Astrocyte (in vitro differentiated cells and primary cell): ENCODE measurements around the gene POTEJ. TPM values are rescaled to one million over a fixed set of nuclear protein-coding genes. Genes with fewer than 3 reads are reported as not detected.
"Not testable (repeated sequence)": the region's sequence is repeated elsewhere in the genome, so short reads cannot be mapped to it uniquely, and the experiment has no call there.

Experiments
- DNase-seq: peaks from one replicate; pipeline ENCODE4 v3.0.0-alpha.2; 2010; ENCODE audit warnings: low read depth
- FAIRE-seq: peaks from 2 replicates; lab custom pipeline; 2011; peaks lifted over from hg19 to GRCh38; lab: Jason Lieb, UNC
- H2AFZ ChIP-seq: 2 replicates; pipeline ENCODE4 v1.6.0; 2012; ENCODE audit warnings: low read depth, low read length, inconsistent platforms
- H3K27ac ChIP-seq: 2 replicates; pipeline ENCODE4 v1.5.1; 2011; ENCODE audit warnings: low read depth, low read length, inconsistent platforms
- H3K27me3 ChIP-seq: 2 replicates; pipeline ENCODE4 v1.6.0; 2011; ENCODE audit warnings: low read length, inconsistent platforms; ENCODE audit not compliant: insufficient read depth
- H3K36me3 ChIP-seq: 2 replicates; pipeline ENCODE4 v1.5.1; 2011; ENCODE audit warnings: low read length, inconsistent platforms; ENCODE audit not compliant: insufficient read depth
- H3K4me1 ChIP-seq: 2 replicates; pipeline ENCODE4 v1.5.1; 2011; ENCODE audit warnings: low read length, inconsistent platforms; ENCODE audit not compliant: insufficient read depth
- H3K4me2 ChIP-seq: 2 replicates; pipeline ENCODE4 v1.6.0; 2012; ENCODE audit warnings: low read length, inconsistent platforms
- H3K4me3 ChIP-seq: 2 replicates; pipeline ENCODE4 v1.5.1; 2011; ENCODE audit warnings: low read depth, mild to moderate bottlenecking, low read length, inconsistent platforms; ENCODE audit not compliant: insufficient read depth
- H3K79me2 ChIP-seq: 2 replicates; pipeline ENCODE4 v1.6.0; 2012; ENCODE audit warnings: mild to moderate bottlenecking, low read length, inconsistent platforms; ENCODE audit not compliant: insufficient read depth
- H3K9ac ChIP-seq: 2 replicates; pipeline ENCODE4 v1.6.0; 2012; ENCODE audit warnings: mild to moderate bottlenecking, low read length, inconsistent platforms
- H3K9me3 ChIP-seq: 2 replicates; pipeline ENCODE4 v1.5.1; 2012; ENCODE audit warnings: low read depth, mild to moderate bottlenecking, low read length, inconsistent platforms; ENCODE audit not compliant: insufficient read depth
- H4K20me1 ChIP-seq: 2 replicates; pipeline ENCODE4 v1.6.0; 2012; ENCODE audit warnings: low read length, inconsistent platforms; ENCODE audit not compliant: insufficient read depth
- H3K27ac Mint-ChIP-seq: one replicate; pipeline ENCODE4 v1.8.0; 2021; ENCODE audit warnings: mild to moderate bottlenecking, mixed read lengths; ENCODE audit not compliant: unreplicated experiment
- H3K27me3 Mint-ChIP-seq: one replicate; pipeline ENCODE4 v1.8.0; 2021; ENCODE audit warnings: low read depth, mixed read lengths; ENCODE audit not compliant: unreplicated experiment
- H3K36me3 Mint-ChIP-seq: one replicate; pipeline ENCODE4 v1.8.0; 2021; ENCODE audit warnings: low read depth, mixed read lengths; ENCODE audit not compliant: unreplicated experiment
- H3K4me1 Mint-ChIP-seq: one replicate; pipeline ENCODE4 v1.8.0; 2021; ENCODE audit warnings: low read depth, mixed read lengths; ENCODE audit not compliant: unreplicated experiment
- H3K4me3 Mint-ChIP-seq: one replicate; pipeline ENCODE4 v1.8.0; 2021; ENCODE audit warnings: mild to moderate bottlenecking, moderate library complexity, mixed read lengths; ENCODE audit not compliant: unreplicated experiment
- H3K9me3 Mint-ChIP-seq: one replicate; pipeline ENCODE4 v1.8.0; 2021; ENCODE audit warnings: mild to moderate bottlenecking, mixed read lengths; ENCODE audit not compliant: unreplicated experiment
- total RNA-seq: library from RNA; stranded (reverse); gene quantifications from 2 replicates; pipeline ENCODE4 v1.2.1, GENCODE V29; 2021

The POTEJ gene
- total RNA-seq, 1 donor from 2014 or later: not detected

DNA sequence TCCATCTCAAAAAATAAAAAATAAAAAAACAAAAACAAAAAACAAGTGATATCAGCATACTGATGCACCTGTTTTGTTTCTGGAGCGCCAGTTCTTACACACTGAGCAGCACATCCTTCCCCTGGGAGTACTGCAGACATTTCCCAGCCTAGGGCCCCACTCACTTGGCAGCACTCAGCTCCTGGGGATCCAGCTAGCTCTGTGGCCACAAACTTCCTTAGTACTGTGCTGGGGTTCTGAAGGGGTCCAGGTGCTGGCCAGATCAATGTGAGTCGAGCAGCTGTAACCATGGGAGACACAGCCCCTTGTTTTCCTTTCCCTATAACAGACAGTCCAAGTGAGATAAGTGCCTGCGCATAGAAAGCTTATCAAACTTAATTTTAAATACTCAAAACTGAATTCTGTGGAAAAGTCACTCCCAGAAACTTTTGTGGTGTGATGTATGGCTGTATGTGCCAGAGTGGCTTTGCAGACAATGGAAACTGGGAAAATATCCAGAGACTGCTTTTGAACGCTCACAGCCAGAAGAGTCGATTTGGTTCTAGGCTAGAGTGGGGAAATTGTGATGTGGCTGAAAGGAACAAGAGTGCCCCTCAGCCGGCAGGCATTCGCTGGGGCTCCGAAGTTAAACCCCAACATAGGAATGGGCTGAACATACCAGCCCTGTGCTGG lies 20.9 kb upstream of the POTEJ start:
- not testable (repeated sequence) for DNase-seq, H2AFZ ChIP-seq, H3K4me3 ChIP-seq, H3K36me3 ChIP-seq, H3K27me3 Mint-ChIP-seq, H3K4me1 Mint-ChIP-seq, H3K9ac ChIP-seq, H4K20me1 ChIP-seq, H3K27ac Mint-ChIP-seq, H3K27ac ChIP-seq, H3K4me2 ChIP-seq, H3K4me1 ChIP-seq, H3K36me3 Mint-ChIP-seq, H3K79me2 ChIP-seq, H3K27me3 ChIP-seq, H3K4me3 Mint-ChIP-seq, H3K9me3 ChIP-seq, H3K9me3 Mint-ChIP-seq, FAIRE-seq

DNA sequence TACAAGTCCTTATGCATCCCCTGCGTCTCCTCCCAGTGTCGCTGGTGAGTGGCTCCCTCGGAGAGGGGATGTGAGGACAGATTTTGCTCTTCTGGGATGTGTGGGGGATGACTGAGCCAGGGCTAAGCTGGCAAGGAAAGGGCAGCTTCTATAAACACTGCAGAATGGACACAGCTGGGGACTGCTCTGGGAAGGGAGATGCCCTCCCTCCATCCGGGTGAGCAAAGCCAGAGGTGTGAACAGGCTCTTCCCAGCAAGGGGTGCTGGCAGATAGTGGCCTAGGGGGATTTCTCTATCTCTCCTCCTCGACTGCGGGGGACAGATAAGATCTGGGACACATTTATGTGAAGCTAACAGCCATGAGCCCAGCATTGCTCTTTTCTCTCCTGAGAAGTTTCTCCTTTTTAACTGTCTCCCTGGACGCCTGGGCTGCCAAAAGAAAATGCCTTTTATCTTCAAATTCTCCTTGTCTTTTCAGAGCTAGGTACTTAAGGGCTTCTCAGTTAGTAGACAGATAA lies 20.3 kb upstream of the POTEJ start:
- not testable (repeated sequence) for H3K36me3 ChIP-seq, H3K4me1 ChIP-seq, H3K4me1 Mint-ChIP-seq, DNase-seq, H3K27me3 ChIP-seq, H3K27ac Mint-ChIP-seq, H3K36me3 Mint-ChIP-seq, H3K9me3 Mint-ChIP-seq, H3K27ac ChIP-seq, H3K4me2 ChIP-seq, H3K79me2 ChIP-seq, H3K4me3 ChIP-seq, H3K27me3 Mint-ChIP-seq, H3K9ac ChIP-seq, H3K9me3 ChIP-seq, H3K4me3 Mint-ChIP-seq, H2AFZ ChIP-seq, FAIRE-seq, H4K20me1 ChIP-seq

DNA sequence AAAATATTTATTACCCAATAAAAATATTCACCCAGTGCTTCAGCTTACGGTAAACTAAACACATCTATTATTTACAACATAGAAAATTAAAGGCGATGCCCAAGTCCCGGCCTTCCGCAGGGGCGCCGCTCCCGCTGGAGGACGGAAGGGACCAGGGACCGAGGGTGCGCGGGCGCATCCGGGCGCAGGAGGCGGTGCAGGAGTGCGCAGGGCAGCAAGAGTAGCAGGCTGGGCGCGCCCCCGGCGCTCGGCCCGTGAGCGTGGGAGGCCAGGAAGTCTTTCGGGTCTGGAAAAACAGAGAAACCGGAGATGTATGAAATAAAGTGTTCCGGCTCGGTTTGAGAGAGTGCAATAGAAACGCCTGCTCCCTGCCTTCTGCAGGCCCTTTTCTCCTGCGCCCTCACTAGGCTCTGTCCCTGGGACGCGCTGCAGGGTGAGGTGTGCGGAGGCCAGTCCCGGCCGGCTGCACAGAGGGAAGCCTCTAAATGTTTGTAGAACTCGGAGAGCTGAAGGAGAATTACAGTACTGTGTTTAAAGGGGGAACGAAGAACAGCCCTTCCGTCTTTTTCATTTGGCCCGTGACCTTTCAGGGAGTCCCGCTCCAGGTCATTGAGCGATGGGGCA lies 18.3 kb upstream of the POTEJ start:
- H3K9me3 ChIP-seq, H4K20me1 ChIP-seq, H3K27ac Mint-ChIP-seq, H3K27ac ChIP-seq, H3K36me3 ChIP-seq, H3K36me3 Mint-ChIP-seq, H3K9ac ChIP-seq, H2AFZ ChIP-seq, H3K4me1 Mint-ChIP-seq, FAIRE-seq, H3K4me3 Mint-ChIP-seq, H3K4me1 ChIP-seq, H3K4me3 ChIP-seq, H3K27me3 ChIP-seq, DNase-seq, H3K27me3 Mint-ChIP-seq, H3K4me2 ChIP-seq, H3K9me3 Mint-ChIP-seq, H3K79me2 ChIP-seq: not testable (repeated sequence)

DNA sequence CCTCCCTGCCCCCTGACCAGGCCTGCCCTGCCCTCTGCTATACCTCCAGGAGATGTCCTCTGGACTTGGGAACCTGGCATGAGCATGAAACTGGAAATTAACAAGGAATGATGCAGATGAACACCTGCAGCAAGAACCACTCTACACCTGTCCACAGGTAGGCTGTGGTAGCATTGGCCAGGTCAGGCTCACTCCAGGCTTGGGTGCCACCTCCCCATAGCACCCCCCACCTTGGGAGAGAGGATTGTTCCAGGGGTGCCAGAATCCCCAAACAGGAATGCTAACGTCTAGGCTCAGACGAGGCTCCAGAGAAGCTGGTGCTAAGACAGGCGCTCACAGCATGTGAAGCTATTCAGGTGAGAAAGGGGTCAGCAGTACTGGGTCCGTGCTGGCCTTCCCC lies 17.2 kb upstream of the POTEJ start:
- not testable (repeated sequence) for H3K4me2 ChIP-seq, H3K4me3 ChIP-seq, H2AFZ ChIP-seq, H4K20me1 ChIP-seq, H3K9me3 Mint-ChIP-seq, H3K4me1 Mint-ChIP-seq, H3K36me3 Mint-ChIP-seq, H3K27ac Mint-ChIP-seq, DNase-seq, H3K9ac ChIP-seq, FAIRE-seq, H3K79me2 ChIP-seq, H3K36me3 ChIP-seq, H3K27me3 ChIP-seq, H3K27ac ChIP-seq, H3K4me1 ChIP-seq, H3K27me3 Mint-ChIP-seq, H3K4me3 Mint-ChIP-seq, H3K9me3 ChIP-seq

DNA sequence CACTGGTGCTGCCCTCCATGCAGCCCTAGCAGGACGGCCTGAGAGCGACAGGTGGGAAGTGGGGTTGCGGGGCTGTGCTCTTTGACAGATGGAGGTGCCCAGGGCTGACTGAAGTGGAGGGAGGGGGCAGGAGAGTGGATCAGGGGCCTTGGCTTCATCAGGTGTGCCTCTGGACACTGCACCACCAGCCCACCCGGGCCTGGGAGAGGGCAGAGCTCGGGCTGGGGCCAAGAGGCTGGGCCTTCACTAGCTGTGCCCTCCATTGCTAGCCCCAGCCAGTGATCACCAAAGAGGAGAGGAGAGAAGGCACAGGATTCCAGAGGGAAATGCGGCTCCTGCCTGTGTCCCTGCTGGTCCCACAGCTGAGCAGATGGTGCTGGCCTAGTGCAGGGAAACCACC lies 14.5 kb upstream of the POTEJ start:
- not testable (repeated sequence) for H3K4me1 Mint-ChIP-seq, H2AFZ ChIP-seq, H3K4me2 ChIP-seq, H3K79me2 ChIP-seq, FAIRE-seq, H3K27ac Mint-ChIP-seq, H3K4me1 ChIP-seq, H3K27me3 ChIP-seq, H3K27ac ChIP-seq, H3K27me3 Mint-ChIP-seq, H3K9me3 Mint-ChIP-seq, H3K36me3 Mint-ChIP-seq, H3K4me3 Mint-ChIP-seq, DNase-seq, H3K9ac ChIP-seq, H3K4me3 ChIP-seq, H3K9me3 ChIP-seq, H4K20me1 ChIP-seq, H3K36me3 ChIP-seq

DNA sequence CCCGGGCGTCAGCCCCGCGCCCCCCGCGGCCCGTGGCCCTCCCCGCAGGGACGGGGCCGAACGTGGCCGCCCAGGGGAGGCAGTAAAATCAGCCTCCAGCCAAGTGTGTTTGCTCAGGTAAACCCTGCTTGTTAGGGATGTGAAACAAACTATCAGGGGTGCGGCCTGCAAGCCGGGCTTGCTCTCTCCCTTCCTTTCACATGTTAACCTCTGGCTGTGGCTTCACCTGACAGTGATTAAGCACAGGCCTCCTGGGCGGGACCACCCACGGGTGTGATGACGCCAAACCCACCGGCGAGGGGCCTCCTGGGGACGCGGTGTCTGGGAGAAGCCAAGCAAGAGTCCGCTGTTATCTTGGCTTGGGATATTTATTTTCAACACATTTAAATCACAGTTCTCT lies 13.2 kb upstream of the POTEJ start:
- not testable (repeated sequence) for H3K27me3 ChIP-seq, H2AFZ ChIP-seq, H3K4me1 ChIP-seq, DNase-seq, H4K20me1 ChIP-seq, H3K9me3 ChIP-seq, FAIRE-seq, H3K4me2 ChIP-seq, H3K4me1 Mint-ChIP-seq, H3K79me2 ChIP-seq, H3K9me3 Mint-ChIP-seq, H3K27ac ChIP-seq, H3K9ac ChIP-seq, H3K4me3 ChIP-seq, H3K4me3 Mint-ChIP-seq, H3K27ac Mint-ChIP-seq, H3K36me3 ChIP-seq, H3K27me3 Mint-ChIP-seq, H3K36me3 Mint-ChIP-seq
